Esophagus muscularis mucosa (tissue), 4 donors: Measurements from ENCODE around the gene CCL17. TPM values are rescaled to one million over a fixed set of nuclear protein-coding genes. Genes with fewer than 3 reads are reported as not detected.

ENCODE experiments used
- DNase-seq: peaks from one replicate; pipeline ENCODE4 v3.0.0-alpha.2; 2017; ENCODE audit errors: extremely low spot score
- H3K27ac ChIP-seq, 4 donors: fragments of 200-600 bp; sonication (generic); replicated peaks in 1 of 4; 1 replicate in 3 of 4; 2 replicates in 1 of 4; pipeline ENCODE4 v1.5.1; 2016 to 2019; ENCODE audit warnings: mild to moderate bottlenecking in 1 of 4
- H3K27me3 ChIP-seq, 4 donors: fragments of 200-600 bp; sonication (generic); one replicate each; pipeline versions ENCODE4 v1.5.1 to v1.6.0; 2016 to 2019
- H3K36me3 ChIP-seq, 4 donors: fragments of 200-600 bp; sonication (generic); one replicate each; pipeline ENCODE4 v1.5.1; 2016 to 2019
- H3K4me1 ChIP-seq, 4 donors: fragments of 200-600 bp; sonication (generic); one replicate each; pipeline ENCODE4 v1.5.1; 2016 to 2019
- H3K4me3 ChIP-seq, 4 donors: fragments of 200-600 bp; sonication (generic); 1 replicate in 2 of 4; 2 replicates in 2 of 4; pipeline ENCODE4 v1.5.1; 2016 to 2019; ENCODE audit warnings: mild to moderate bottlenecking in 4 of 4, moderate library complexity in 1 of 4
- H3K9me3 ChIP-seq, 4 donors: fragments of 200-600 bp; sonication (generic); 1 replicate in 3 of 4; 2 replicates in 1 of 4; pipeline ENCODE4 v1.5.1; 2016 to 2019
- CTCF ChIP-seq, 3 experiments: fragments of 200-600 bp in 2 of 3; fragments of 450-650 bp in 1 of 3; sonication (generic) in 2 of 3; IDR thresholded peaks; one replicate each; pipeline ENCODE4 v1.5.1; 2017 to 2019; ENCODE audit warnings: antibody characterized with exemption in 3 of 3, mild to moderate bottlenecking in 2 of 3, moderate library complexity in 1 of 3
- EP300 ChIP-seq: sonication (generic); formaldehyde crosslinking; IDR thresholded peaks from one replicate; pipeline ENCODE4 v1.6.1; 2017; ENCODE audit warnings: antibody characterized with exemption
- POLR2A ChIP-seq: fragments of 450-650 bp; IDR thresholded peaks from one replicate; pipeline ENCODE4 v1.6.1; 2017; ENCODE audit warnings: antibody characterized with exemption, moderate library complexity, mild to moderate bottlenecking, low read depth
- POLR2AphosphoS5 ChIP-seq, 2 donors: sonication (generic); formaldehyde crosslinking; IDR thresholded peaks; one replicate each; pipeline ENCODE4 v1.6.1; 2017; ENCODE audit warnings: antibody characterized with exemption in 2 of 2
- WGBS: methylation state at CpG from one replicate; pipeline ENCODE4 v1.1.5; 2018; 5-methylcytosine and 5-hydroxymethylcytosine counted together
- intact Hi-C: fragments of 100-400 bp; cut with DNase I; formaldehyde crosslinking; loops from one replicate; pipeline ENCODE4 v1.15.1; 2023
- total RNA-seq, 4 donors: library from RNA; depleted of rRNA; stranded (reverse); fragments of >200 nt; gene quantifications; one replicate each; pipeline versions ENCODE4 v1.1.0 to v1.2.1, GENCODE V29; 2016

CCL17 gene
- total RNA-seq, 4 donors from 2014 or later, result not detected

GRCh38 chr16:57384248-57385070 lies 20.1 kb upstream of the CCL17 start:
- Histone ChIP-seq H3K27me3 (no peaks in the 10 kb centered on the region), H3K9me3 (no peaks in the 10 kb centered on the region), H3K36me3 (peaks cover 4 to 20% (median 18%) of the 10 kb centered on the region in 4 donors), H3K4me1 (peaks cover 55 to 67% (median 65%) of the 10 kb centered on the region in 4 donors), H3K27ac (peak overlapping the region; percentile 72 to 95 (median 84)), H3K4me3 (no peak overlapping the region)
- TF ChIP-seq EP300 (no peak), POLR2A (no peak), POLR2AphosphoS5 (IDR thresholded peaks at IDR 0.05) (no peak), CTCF (IDR thresholded peaks at IDR 0.05) (no peak)
- intact Hi-C loops, result no loop called here
- WGBS, result 65% methylated on average over 8 of the region's 11 CpGs
- DNase-seq, result no peak

GRCh38 chr16:57385083-57385482 lies 19.5 kb upstream of the CCL17 start:
- no peak for TF ChIP-seq CTCF (IDR thresholded peaks at IDR 0.05)
- no peak for TF ChIP-seq POLR2A
- TF ChIP-seq POLR2AphosphoS5 (IDR thresholded peaks at IDR 0.05), result no peak
- intact Hi-C loops, result no loop called here
- no peaks in the 10 kb centered on the region for H3K27me3 ChIP-seq
- WGBS, result 65% methylated on average over 5 of the region's 5 CpGs
- H3K4me3 ChIP-seq, result no peak overlapping the region
- H3K4me1 ChIP-seq, result peaks cover 50 to 60% (median 59%) of the 10 kb centered on the region in 4 donors
- H3K36me3 ChIP-seq, result peaks cover 0 to 19% (median 16%) of the 10 kb centered on the region in 4 donors
- DNase-seq, result no peak
- peak overlapping the region in 3 of 4 donors; percentile 74 to 95 (median 95) for H3K27ac ChIP-seq
- no peaks in the 10 kb centered on the region for H3K9me3 ChIP-seq

DNA sequence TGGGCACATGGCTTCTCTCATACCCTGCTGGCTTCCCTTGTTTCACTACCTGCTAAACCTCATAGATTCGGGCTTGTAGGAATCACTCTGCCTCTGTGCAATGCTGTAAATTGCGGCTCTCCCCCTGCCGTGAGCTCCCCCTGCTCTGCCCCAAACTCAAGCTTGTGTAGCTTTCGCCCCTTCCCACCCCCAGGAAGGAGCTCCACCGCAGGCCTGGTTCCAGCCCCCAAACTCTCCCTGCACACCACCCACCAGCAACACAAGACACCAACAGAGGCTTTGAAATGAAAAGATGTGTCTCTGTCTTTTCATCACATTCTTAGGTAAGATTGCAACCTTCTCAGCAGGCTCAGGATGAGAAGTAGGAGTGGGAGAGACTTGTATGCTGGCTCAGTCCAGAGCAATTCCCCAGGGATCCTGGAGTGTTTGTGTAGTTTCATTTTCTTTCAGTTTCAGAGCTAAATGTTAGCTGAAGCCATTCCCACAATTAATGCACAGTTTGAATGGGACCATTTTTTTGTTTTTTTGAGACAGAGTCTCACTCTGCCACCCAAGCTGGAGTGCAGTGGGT lies 18.1 kb upstream of the CCL17 start:
- no peak for DNase-seq
- intact Hi-C loops, result no loop called here
- no peak for TF ChIP-seq EP300
- no peak for TF ChIP-seq POLR2A
- TF ChIP-seq CTCF (IDR thresholded peaks at IDR 0.05), result no peak
- TF ChIP-seq POLR2AphosphoS5 (IDR thresholded peaks at IDR 0.05), result no peak
- Histone ChIP-seq H3K4me3 (no peak overlapping the region), H3K9me3 (no peaks in the 10 kb centered on the region), H3K27ac (no peak overlapping the region), H3K36me3 (peaks cover 0 to 17% (median 13%) of the 10 kb centered on the region in 4 donors), H3K27me3 (no peaks in the 10 kb centered on the region), H3K4me1 (peaks cover 41 to 57% (median 48%) of the 10 kb centered on the region in 4 donors)
- 78% methylated on average over 5 of the region's 5 CpGs for WGBS

DNA sequence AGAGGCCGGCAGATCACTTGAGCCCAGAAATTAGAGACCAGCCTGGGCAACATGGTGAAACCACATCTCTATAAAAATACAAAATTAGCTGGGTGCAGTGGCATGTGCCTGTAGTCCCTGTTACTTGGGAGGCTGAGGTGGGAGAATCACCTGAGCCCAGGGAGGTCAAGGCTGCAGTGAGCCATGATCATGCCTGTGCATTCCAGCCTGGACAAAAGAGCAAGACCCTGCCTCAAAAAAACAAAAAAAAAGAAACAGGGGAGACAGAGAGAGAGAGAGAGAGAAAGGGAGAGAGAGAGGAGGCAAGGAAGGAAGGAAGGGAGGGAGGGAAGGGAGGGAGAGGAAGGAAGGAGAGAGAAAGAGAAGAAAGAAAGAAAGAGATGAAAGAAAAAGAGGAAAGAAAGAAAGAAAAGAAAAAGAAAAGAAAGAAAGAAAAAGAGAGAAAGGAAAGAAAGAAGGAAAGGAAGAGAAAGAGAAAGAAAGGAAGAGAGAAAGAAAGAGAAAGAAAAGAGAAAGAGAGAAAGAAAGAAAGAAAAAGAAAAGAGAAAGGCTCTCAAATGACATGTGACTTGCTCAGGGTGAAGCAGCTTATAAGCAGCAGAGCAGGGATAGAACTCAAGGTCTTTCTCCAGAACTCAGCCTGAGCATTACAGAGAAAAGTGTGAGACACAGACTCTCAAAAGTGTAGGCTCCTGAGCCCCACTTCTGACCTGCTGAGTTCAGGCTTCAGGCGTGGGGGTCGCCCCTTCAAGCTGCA lies 16.8 kb upstream of the CCL17 start:
- Histone ChIP-seq H3K4me3 (no peak overlapping the region), H3K27me3 (no peaks in the 10 kb centered on the region), H3K36me3 (peaks cover 0 to 5% (median 1%) of the 10 kb centered on the region in 4 donors), H3K4me1 (peaks cover 39 to 54% (median 43%) of the 10 kb centered on the region in 4 donors), H3K9me3 (no peaks in the 10 kb centered on the region), H3K27ac (no peak overlapping the region)
- intact Hi-C loops, result no loop called here
- no peak for DNase-seq
- 80% methylated on average over 3 of the region's 3 CpGs for WGBS
- TF ChIP-seq POLR2A (no peak), EP300 (no peak), POLR2AphosphoS5 (IDR thresholded peaks at IDR 0.05) (no peak), CTCF (IDR thresholded peaks at IDR 0.05) (no peak)
